Measurements from ENCODE around the gene SMNDC1. TPM values are rescaled to one million over a fixed set of nuclear protein-coding genes. Genes with fewer than 3 reads are reported as not detected.
A peak's percentile ranks its signal among the peaks of the same experiment; 100 is the strongest.

SMNDC1 gene
- total RNA-seq, 1 donor from 2014 or later: 35.6 TPM

- H3K27ac Mint-ChIP-seq: no peak overlapping the region
- intact Hi-C loops (cut with micrococcal nuclease): loop anchor here (1.0 kb wide), 7 partner anchors 14 to 290 kb away; no protein-coding TSS in a partner anchor
- no peaks in the 10 kb centered on the region for H3K27me3 Mint-ChIP-seq
- ChIA-PET CTCF (interaction anchor here (0.7 to 6.8 kb wide), 11 partner anchors 36 to 289 kb away, joined by 3 to 80 read pairs (median 4); partner anchors contain the start of gene DUSP5), POLR2A (interaction anchor here (0.7 to 1.5 kb wide), 6 partner anchors 45 to 241 kb away, joined by 3 to 9 read pairs (median 3); no protein-coding TSS in a partner anchor)
- no peaks in the 10 kb centered on the region for H3K36me3 Mint-ChIP-seq (ENCODE audit: low read depth)
- peaks cover 26% of the 10 kb centered on the region for H3K4me1 Mint-ChIP-seq
- H3K9me3 Mint-ChIP-seq: no peaks in the 10 kb centered on the region
- H3K4me3 Mint-ChIP-seq: no peak overlapping the region
- DNase-seq (no peak), ATAC-seq (ENCODE audit: low read depth) (no peak)
- TF ChIP-seq, protein P1, sequence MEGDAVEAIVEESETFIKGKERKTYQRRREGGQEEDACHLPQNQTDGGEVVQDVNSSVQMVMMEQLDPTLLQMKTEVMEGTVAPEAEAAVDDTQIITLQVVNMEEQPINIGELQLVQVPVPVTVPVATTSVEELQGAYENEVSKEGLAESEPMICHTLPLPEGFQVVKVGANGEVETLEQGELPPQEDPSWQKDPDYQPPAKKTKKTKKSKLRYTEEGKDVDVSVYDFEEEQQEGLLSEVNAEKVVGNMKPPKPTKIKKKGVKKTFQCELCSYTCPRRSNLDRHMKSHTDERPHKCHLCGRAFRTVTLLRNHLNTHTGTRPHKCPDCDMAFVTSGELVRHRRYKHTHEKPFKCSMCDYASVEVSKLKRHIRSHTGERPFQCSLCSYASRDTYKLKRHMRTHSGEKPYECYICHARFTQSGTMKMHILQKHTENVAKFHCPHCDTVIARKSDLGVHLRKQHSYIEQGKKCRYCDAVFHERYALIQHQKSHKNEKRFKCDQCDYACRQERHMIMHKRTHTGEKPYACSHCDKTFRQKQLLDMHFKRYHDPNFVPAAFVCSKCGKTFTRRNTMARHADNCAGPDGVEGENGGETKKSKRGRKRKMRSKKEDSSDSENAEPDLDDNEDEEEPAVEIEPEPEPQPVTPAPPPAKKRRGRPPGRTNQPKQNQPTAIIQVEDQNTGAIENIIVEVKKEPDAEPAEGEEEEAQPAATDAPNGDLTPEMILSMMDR (IDR thresholded peaks at IDR 0.05): no peak
Observed at GRCh38 chr10:110310741-110311140, 6.0 kb upstream of the SMNDC1 start.

- Mint-ChIP-seq H3K4me3 (no peak overlapping the region), H3K4me1 (peaks cover 48% of the 10 kb centered on the region), H3K36me3 (ENCODE audit: low read depth) (peaks cover 13% of the 10 kb centered on the region), H3K27me3 (no peaks in the 10 kb centered on the region), H3K9me3 (no peaks in the 10 kb centered on the region), H3K27ac (no peak overlapping the region)
- intact Hi-C loops (cut with micrococcal nuclease): loop anchor here (5.0 to 10.0 kb wide), 5 partner anchors 364 to 1837 kb away; no protein-coding TSS in a partner anchor
- ChIA-PET CTCF (interaction anchor here (0.6 to 6.8 kb wide), 10 partner anchors 43 to 394 kb away, joined by 3 to 80 read pairs (median 7); no protein-coding TSS in a partner anchor), POLR2A (interaction anchor here (0.9 to 3.5 kb wide), 3 partner anchors 48 to 242 kb away, joined by 4 to 13 read pairs (median 13); no protein-coding TSS in a partner anchor)
- TF ChIP-seq, protein P1 (IDR thresholded peaks at IDR 0.05): no peak
- ATAC-seq (ENCODE audit: low read depth) (no peak), DNase-seq (no peak)
Observed at GRCh38 chr10:110307805-110308204, 3.1 kb upstream of the SMNDC1 start.

GRCh38 chr10:110306452-110306768, 1.7 kb upstream of the SMNDC1 start:
- H3K27ac Mint-ChIP-seq: no peak overlapping the region

DNA sequence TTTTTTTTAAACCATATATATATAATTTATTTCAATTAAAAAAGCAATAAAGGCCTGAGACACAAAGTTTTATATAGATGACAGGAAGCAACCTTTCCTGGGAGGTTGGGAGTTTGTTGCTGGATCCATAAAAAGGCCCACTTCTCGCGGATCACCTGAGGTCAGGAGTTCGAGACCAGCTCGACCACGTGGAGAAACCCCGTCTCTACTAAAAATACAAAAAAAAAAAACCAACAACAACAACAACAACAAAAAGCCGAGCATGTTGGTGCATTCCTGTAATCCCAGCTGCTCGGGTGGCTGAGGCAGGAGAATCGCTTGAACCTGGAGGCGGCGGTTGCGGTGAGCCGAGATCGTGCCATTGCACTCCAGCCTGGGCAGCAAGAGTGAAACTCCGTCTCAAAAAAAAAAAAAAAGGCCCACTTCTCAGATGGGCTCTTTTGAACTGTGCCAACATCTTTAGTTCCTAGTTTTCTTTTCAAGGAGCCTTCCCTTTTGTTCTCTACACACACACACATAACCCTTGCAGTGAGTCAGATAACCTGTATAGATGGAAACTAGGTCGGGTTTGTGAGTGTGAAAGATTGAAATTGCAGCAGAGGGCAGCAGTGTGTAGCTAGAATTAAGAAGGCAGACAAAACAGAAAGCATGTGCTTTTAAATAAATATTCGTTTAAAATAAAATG, 1.2 kb upstream of the SMNDC1 start:
- Mint-ChIP-seq H3K27me3 (no peaks in the 10 kb centered on the region), H3K4me1 (peaks cover 52% of the 10 kb centered on the region), H3K4me3 (peak overlapping the region; percentile 95), H3K9me3 (no peaks in the 10 kb centered on the region), H3K36me3 (ENCODE audit: low read depth) (peaks cover 32% of the 10 kb centered on the region), H3K27ac (peak overlapping the region; percentile 99)
- CTCF ChIA-PET: interaction anchor here (0.9 to 6.8 kb wide), 16 partner anchors 49 to 366 kb away, joined by 3 to 80 read pairs (median 4); partner anchors contain the start of gene SMC3
- TF ChIP-seq, protein P1 (IDR thresholded peaks at IDR 0.05): no peak
- ATAC-seq (ENCODE audit: low read depth): peak; percentile 51
- intact Hi-C loops (cut with micrococcal nuclease): loop anchor here (1.0 to 10.0 kb wide), 12 partner anchors 48 to 1839 kb away; partner anchors contain the start of genes DUSP5 and SMC3
- no peak for DNase-seq
- POLR2A ChIA-PET: interaction anchor here (0.5 to 3.5 kb wide), 30 partner anchors 18 to 632 kb away, joined by 3 to 43 read pairs (median 6); partner anchors contain the start of genes ADD3, BBIP1, SHOC2 and SMC3

More at GRCh38 chr10:110306452-110306768, 1.7 kb upstream of the SMNDC1 start:
- peaks cover 52% of the 10 kb centered on the region for H3K4me1 Mint-ChIP-seq
- peaks cover 27% of the 10 kb centered on the region for H3K36me3 Mint-ChIP-seq (ENCODE audit: low read depth)
- no peak for ATAC-seq (ENCODE audit: low read depth)
- DNase-seq: no peak
- ChIA-PET POLR2A (interaction anchor here (0.6 to 3.5 kb wide), 12 partner anchors 49 to 631 kb away, joined by 3 to 43 read pairs (median 6); partner anchors contain the start of gene SMC3), CTCF (interaction anchor here (0.6 to 6.8 kb wide), 15 partner anchors 49 to 302 kb away, joined by 3 to 80 read pairs (median 4); no protein-coding TSS in a partner anchor)
- TF ChIP-seq, protein P1 (IDR thresholded peaks at IDR 0.05): no peak
- no peak overlapping the region for H3K4me3 Mint-ChIP-seq
- H3K9me3 Mint-ChIP-seq: no peaks in the 10 kb centered on the region
- intact Hi-C loops (cut with micrococcal nuclease): loop anchor here (1.0 to 10.0 kb wide), 11 partner anchors 48 to 1838 kb away; partner anchors contain the start of genes DUSP5 and SMC3
- H3K27me3 Mint-ChIP-seq: no peaks in the 10 kb centered on the region
